Thyroid gland (tissue), 4 donors: ENCODE data around the gene OPTC. TPM values are rescaled to one million over a fixed set of nuclear protein-coding genes. Genes with fewer than 3 reads are reported as not detected.

Experiments used
- DNase-seq, 2 donors: peaks; one replicate each; pipeline ENCODE4 v3.0.0-alpha.2; 2019
- H3K27ac ChIP-seq, 3 donors: fragments of 200-600 bp; sonication (generic); 1 replicate in 2 of 3; 2 replicates in 1 of 3; pipeline ENCODE4 v1.5.1; 2016 to 2019; ENCODE audit warnings: mild to moderate bottlenecking in 1 of 3, moderate library complexity in 1 of 3
- H3K27me3 ChIP-seq: fragments of 200-600 bp; sonication (generic); one replicate; pipeline ENCODE4 v1.5.1; 2019
- H3K36me3 ChIP-seq, 2 donors: fragments of 200-600 bp; sonication (generic); one replicate each; pipeline ENCODE4 v1.5.1; 2016 to 2019
- H3K4me1 ChIP-seq, 2 donors: fragments of 200-600 bp; sonication (generic); one replicate each; pipeline ENCODE4 v1.5.1; 2017 to 2019
- H3K4me3 ChIP-seq, 3 donors: fragments of 200-600 bp; sonication (generic); replicated peaks in 1 of 3; 1 replicate in 2 of 3; 2 replicates in 1 of 3; pipeline ENCODE4 v1.5.1; 2016; ENCODE audit warnings: mild to moderate bottlenecking in 1 of 3
- H3K9me3 ChIP-seq: fragments of 200-600 bp; sonication (generic); one replicate; pipeline ENCODE4 v1.5.1; 2017
- CTCF ChIP-seq, 6 experiments: fragments of 200-600 bp in 3 of 6; fragments of 450-650 bp in 3 of 6; sonication (generic) in 3 of 6; IDR thresholded peaks; one replicate each; pipeline ENCODE4 v1.5.1; 2016 to 2019; ENCODE audit warnings: antibody characterized with exemption in 6 of 6, mild to moderate bottlenecking in 2 of 6, inconsistent platforms in 1 of 6, moderate library complexity in 1 of 6
- POLR2A ChIP-seq, 2 donors: fragments of 450-650 bp; IDR thresholded peaks; one replicate each; pipeline ENCODE4 v1.6.1; 2017; ENCODE audit warnings: antibody characterized with exemption in 2 of 2, mild to moderate bottlenecking in 2 of 2, moderate library complexity in 1 of 2
- WGBS, 2 donors: methylation state at CpG; one replicate each; pipeline ENCODE4 v1.1.5; 2017; 5-methylcytosine and 5-hydroxymethylcytosine counted together
- intact Hi-C: fragments of 100-400 bp; cut with DNase I; formaldehyde crosslinking; loops from one replicate; pipeline ENCODE4 v1.15.1; 2023
- total RNA-seq, 4 donors: library from RNA; depleted of rRNA; stranded (reverse); fragments of >200 nt; gene quantifications; one replicate each; pipeline ENCODE4 v1.2.3, GENCODE V29; 2016

Gene OPTC
- total RNA-seq, 4 donors from 2014 or later, result not detected

- H3K9me3 ChIP-seq, result no peaks in the 10 kb centered on the region
- TF ChIP-seq CTCF (IDR thresholded peaks at IDR 0.05), result no peak
- no peak for TF ChIP-seq POLR2A (IDR thresholded peaks at IDR 0.05)
- H3K27ac ChIP-seq, result no peak overlapping the region
- H3K27me3 ChIP-seq, result no peaks in the 10 kb centered on the region
- H3K36me3 ChIP-seq, result no peaks in the 10 kb centered on the region
- intact Hi-C loops, result no loop called here
- H3K4me1 ChIP-seq, result no peaks in the 10 kb centered on the region
- no peak for DNase-seq
- 95 to 99% methylated on average over 4 of the region's 4 CpGs for WGBS, 2 donors
- no peak overlapping the region for H3K4me3 ChIP-seq
Measured at GRCh38 chr1:203547147-203547546, 53.2 kb downstream of the OPTC start.

- no peak overlapping the region for H3K27ac ChIP-seq
- intact Hi-C loops, result no loop called here
- WGBS, 2 donors, result 88 to 94% methylated on average over 8 of the region's 8 CpGs
Measured at GRCh38 chr1:203547771-203548421, 53.9 kb downstream of the OPTC start.

GRCh38 chr1:203548892-203549291, 54.9 kb downstream of the OPTC start:
- no peaks in the 10 kb centered on the region for H3K9me3 ChIP-seq
- H3K36me3 ChIP-seq, result no peaks in the 10 kb centered on the region
- H3K4me1 ChIP-seq, result peaks cover 0 to 10% of the 10 kb centered on the region in 2 donors
- H3K27me3 ChIP-seq, result no peaks in the 10 kb centered on the region
- DNase-seq, result no peak
- 75 to 80% methylated on average over 2 of the region's 2 CpGs for WGBS, 2 donors
- TF ChIP-seq CTCF (IDR thresholded peaks at IDR 0.05), result no peak
- no peak for TF ChIP-seq POLR2A (IDR thresholded peaks at IDR 0.05)
- no peak overlapping the region for H3K4me3 ChIP-seq
- H3K27ac ChIP-seq, result no peak overlapping the region
- intact Hi-C loops, result no loop called here

More at GRCh38 chr1:203547771-203548421, 53.9 kb downstream of the OPTC start:
- Histone ChIP-seq H3K36me3 (no peaks in the 10 kb centered on the region), H3K27me3 (no peaks in the 10 kb centered on the region), H3K4me3 (no peak overlapping the region), H3K4me1 (no peaks in the 10 kb centered on the region), H3K9me3 (no peaks in the 10 kb centered on the region)
- no peak for DNase-seq
- no peak for TF ChIP-seq CTCF (IDR thresholded peaks at IDR 0.05)
- no peak for TF ChIP-seq POLR2A (IDR thresholded peaks at IDR 0.05)

GRCh38 chr1:203549309-203549708, 55.4 kb downstream of the OPTC start:
- Histone ChIP-seq H3K4me3 (no peak overlapping the region), H3K9me3 (no peaks in the 10 kb centered on the region), H3K36me3 (no peaks in the 10 kb centered on the region), H3K27me3 (no peaks in the 10 kb centered on the region), H3K4me1 (peaks cover 0 to 14% of the 10 kb centered on the region in 2 donors), H3K27ac (no peak overlapping the region)
- no peak for DNase-seq
- no peak for TF ChIP-seq POLR2A (IDR thresholded peaks at IDR 0.05)
- no peak for TF ChIP-seq CTCF (IDR thresholded peaks at IDR 0.05)
- intact Hi-C loops, result no loop called here
- WGBS, 2 donors, result 90 to 98% methylated on average over 2 of the region's 2 CpGs

- H3K4me1 ChIP-seq, result peaks cover 9 to 29% of the 10 kb centered on the region in 2 donors
- no peaks in the 10 kb centered on the region for H3K9me3 ChIP-seq
- WGBS, 2 donors, result 100% methylated on average over 1 of the region's 1 CpG
- H3K4me3 ChIP-seq, result no peak overlapping the region
- TF ChIP-seq POLR2A (IDR thresholded peaks at IDR 0.05) (no peak), CTCF (IDR thresholded peaks at IDR 0.05) (no peak)
- H3K27me3 ChIP-seq, result no peaks in the 10 kb centered on the region
- intact Hi-C loops, result no loop called here
- H3K36me3 ChIP-seq, result no peaks in the 10 kb centered on the region
- no peak for DNase-seq
- no peak overlapping the region for H3K27ac ChIP-seq
Measured at GRCh38 chr1:203550846-203551245, 56.9 kb downstream of the OPTC start.
